Colonic mucosa (tissue), 4 donors: ENCODE measurements around the gene AGAP1. TPM values are rescaled to one million over a fixed set of nuclear protein-coding genes. Genes with fewer than 3 reads are reported as not detected.

ENCODE experiments used
- DNase-seq: peaks from one replicate; pipeline ENCODE4 v3.0.0-alpha.2; 2020
- H3K27ac ChIP-seq: fragments of 200-600 bp; one replicate; pipeline ENCODE4 v1.8.0; 2021
- H3K27me3 ChIP-seq: fragments of 200-600 bp; one replicate; pipeline ENCODE4 v1.8.0; 2021
- H3K36me3 ChIP-seq: fragments of 200-600 bp; one replicate; pipeline ENCODE4 v1.8.0; 2021
- H3K4me1 ChIP-seq: fragments of 200-600 bp; one replicate; pipeline ENCODE4 v1.8.0; 2021; ENCODE audit warnings: mild to moderate bottlenecking
- H3K4me3 ChIP-seq: fragments of 200-600 bp; one replicate; pipeline ENCODE4 v1.8.0; 2021
- H3K9ac ChIP-seq, 2 donors: one replicate each; pipeline ENCODE4 v1.7.0; 2013; ENCODE audit warnings: control low read depth in 2 of 2, low read depth in 2 of 2, low read length in 2 of 2
- H3K9me3 ChIP-seq: fragments of 200-600 bp; one replicate; pipeline ENCODE4 v1.8.0; 2021
- CTCF ChIP-seq: fragments of 200-600 bp; IDR thresholded peaks from one replicate; pipeline ENCODE4 v1.8.0; 2022; ENCODE audit warnings: antibody characterized with exemption, mild to moderate bottlenecking
- intact Hi-C: fragments of 100-400 bp; cut with DNase I; formaldehyde crosslinking; loops from one replicate; pipeline ENCODE4 v1.14.1; 2022
- total RNA-seq, 2 donors: library from RNA; stranded (reverse); fragmentation: NEBNext Ultra II Directional in 1 of 2; extraction: Animal tissue kit (Norgen Biotek cat#: 25700) in 1 of 2; gene quantifications; one replicate each; pipeline ENCODE4 v1.2.1, GENCODE V29; 2021
- donor health status: healthy.
- donor health status: DM: no; HTN: no; CAD: no.
- donor health status: DM: no; HTN: no; CAD: no.

The AGAP1 gene
- total RNA-seq, 2 donors from 2014 or later: 62.1 to 62.9 TPM

DNA sequence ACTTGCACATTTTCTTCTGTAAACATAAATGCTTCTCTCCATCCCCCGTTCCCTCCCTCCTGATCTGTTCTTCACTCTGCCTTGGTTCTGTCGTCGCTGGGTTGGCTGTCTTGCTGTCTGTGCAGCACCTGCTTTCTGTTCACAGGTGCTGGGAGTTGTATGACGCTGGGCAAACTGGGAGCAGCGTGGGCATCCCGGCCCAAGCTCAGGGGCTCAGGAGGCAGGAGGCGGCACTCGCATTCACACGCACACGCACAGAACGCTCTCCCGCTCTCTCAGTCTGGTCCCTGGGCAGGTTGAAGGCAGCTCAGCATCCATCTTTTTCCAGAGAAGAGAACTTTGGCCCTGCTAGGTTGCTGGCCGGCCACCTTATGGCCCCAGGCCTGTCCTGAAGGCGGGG is 618.6 kb downstream of the AGAP1 start:
- DNase-seq: no peak
- Histone ChIP-seq H3K36me3 (no peaks in the 10 kb centered on the region), H3K9me3 (no peaks in the 10 kb centered on the region), H3K9ac (no peak overlapping the region), H3K27ac (no peak overlapping the region), H3K4me1 (no peaks in the 10 kb centered on the region), H3K27me3 (no peaks in the 10 kb centered on the region), H3K4me3 (no peak overlapping the region)
- intact Hi-C loops: no loop called here
- no peak for TF ChIP-seq CTCF

DNA sequence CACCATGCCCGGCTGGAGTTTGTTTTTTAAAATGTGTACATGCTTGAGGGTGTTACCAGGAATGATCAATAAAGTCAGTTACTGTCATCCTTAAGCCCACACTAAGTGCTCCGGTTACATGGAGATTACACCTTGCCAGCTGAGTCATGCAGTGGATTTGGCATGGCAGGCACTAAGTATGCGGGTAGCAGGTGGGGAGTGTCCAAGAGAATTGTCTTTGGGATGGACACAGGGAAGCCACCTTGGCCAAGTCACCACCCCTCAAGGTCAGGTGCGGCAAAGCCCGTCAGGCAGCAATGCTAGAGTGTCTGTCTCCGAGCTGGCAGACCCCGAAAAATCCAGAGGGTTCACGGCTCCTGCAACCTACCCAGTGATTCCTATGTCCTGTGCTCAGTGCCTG is 619.6 kb downstream of the AGAP1 start:
- Histone ChIP-seq H3K27ac (no peak overlapping the region), H3K27me3 (no peaks in the 10 kb centered on the region), H3K9me3 (no peaks in the 10 kb centered on the region), H3K4me3 (no peak overlapping the region), H3K9ac (no peak overlapping the region), H3K4me1 (no peaks in the 10 kb centered on the region), H3K36me3 (no peaks in the 10 kb centered on the region)
- TF ChIP-seq CTCF: no peak
- no peak for DNase-seq
- intact Hi-C loops: no loop called here

- Histone ChIP-seq H3K4me1 (no peaks in the 10 kb centered on the region), H3K9me3 (no peaks in the 10 kb centered on the region), H3K27ac (no peak overlapping the region), H3K4me3 (no peak overlapping the region), H3K36me3 (no peaks in the 10 kb centered on the region), H3K27me3 (no peaks in the 10 kb centered on the region), H3K9ac (no peak overlapping the region)
- TF ChIP-seq CTCF: no peak
- intact Hi-C loops: no loop called here
- DNase-seq: no peak
Observed at GRCh38 chr2:236113948-236114347, 620.1 kb downstream of the AGAP1 start.

DNA sequence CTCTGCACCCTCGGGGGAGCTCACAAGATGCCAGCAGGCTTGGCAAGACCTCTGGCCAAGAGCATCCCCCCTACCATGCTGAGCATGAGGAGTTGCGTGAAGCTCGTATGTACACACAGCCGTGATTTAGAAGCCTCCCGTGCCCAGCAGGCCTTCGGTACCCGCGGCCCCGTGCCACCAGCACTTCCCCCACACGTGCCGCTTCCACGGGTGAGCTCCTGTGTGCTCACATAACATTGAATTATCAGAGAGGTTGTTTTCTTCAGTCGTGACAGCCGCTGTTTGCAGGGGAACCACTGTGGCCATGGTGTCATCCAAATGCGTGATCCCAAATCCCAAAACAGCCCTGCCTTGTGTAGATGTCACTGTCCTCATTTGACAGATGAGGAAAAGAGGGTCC is 621.1 kb downstream of the AGAP1 start:
- Histone ChIP-seq H3K36me3 (no peaks in the 10 kb centered on the region), H3K27ac (no peak overlapping the region), H3K9me3 (no peaks in the 10 kb centered on the region), H3K4me3 (no peak overlapping the region), H3K9ac (no peak overlapping the region), H3K4me1 (no peaks in the 10 kb centered on the region), H3K27me3 (no peaks in the 10 kb centered on the region)
- intact Hi-C loops: no loop called here
- DNase-seq: no peak
- no peak for TF ChIP-seq CTCF

DNA sequence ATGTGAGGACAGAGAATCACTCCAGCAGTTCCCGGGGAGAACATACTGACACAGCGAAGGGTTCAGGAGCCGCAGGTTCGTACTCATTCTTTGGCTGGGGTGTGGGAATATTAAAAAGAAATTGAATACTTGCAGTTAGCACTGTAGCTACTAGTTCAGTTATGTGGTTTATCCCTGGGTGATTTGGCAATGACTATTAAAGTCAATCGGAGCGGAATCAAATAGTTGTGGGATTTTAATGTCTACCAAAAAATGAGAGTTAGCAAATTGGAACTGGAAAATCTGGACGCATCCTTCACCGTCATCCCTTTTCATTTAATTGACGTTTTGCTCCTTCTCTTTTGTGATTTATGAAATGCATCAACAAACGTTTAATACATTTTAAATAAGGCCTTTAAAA is 623.6 kb downstream of the AGAP1 start:
- no peaks in the 10 kb centered on the region for H3K9me3 ChIP-seq
- DNase-seq: no peak
- H3K27ac ChIP-seq: no peak overlapping the region
- H3K27me3 ChIP-seq: no peaks in the 10 kb centered on the region
- no peak for TF ChIP-seq CTCF
- H3K36me3 ChIP-seq: no peaks in the 10 kb centered on the region
- H3K4me3 ChIP-seq: no peak overlapping the region
- H3K4me1 ChIP-seq: no peaks in the 10 kb centered on the region
- no peak overlapping the region for H3K9ac ChIP-seq
- intact Hi-C loops: no loop called here

- H3K27me3 ChIP-seq: no peaks in the 10 kb centered on the region
- H3K9me3 ChIP-seq: no peaks in the 10 kb centered on the region
- no peak for TF ChIP-seq CTCF
- no peak for DNase-seq
- no peak overlapping the region for H3K27ac ChIP-seq
- no peaks in the 10 kb centered on the region for H3K4me1 ChIP-seq
- no peak overlapping the region for H3K9ac ChIP-seq
- no peaks in the 10 kb centered on the region for H3K36me3 ChIP-seq
- no peak overlapping the region for H3K4me3 ChIP-seq
- intact Hi-C loops: no loop called here
Observed at GRCh38 chr2:236117861-236118269, 624.0 kb downstream of the AGAP1 start.
